GM18517 (cell line): Measurements from ENCODE around the gene CRYBA1.
"Not testable (repeated sequence)": the region's sequence is repeated elsewhere in the genome, so short reads cannot be mapped to it uniquely, and the experiment has no call there.

Source experiments
- ATAC-seq: cut with Tn5 transposase; IDR thresholded peaks from one replicate; pipeline ENCODE4 v1.9.1; 2021; ENCODE audit warnings: mild to moderate bottlenecking, moderate library complexity; ENCODE audit not compliant: unreplicated experiment

Gene CRYBA1

GRCh38 chr17:29237476-29238132 is 9.1 kb upstream of the CRYBA1 start:
- ATAC-seq = no peak

GRCh38 chr17:29238133-29238850 is 8.4 kb upstream of the CRYBA1 start:
- no peak for ATAC-seq

GRCh38 chr17:29240477-29240876 is 6.2 kb upstream of the CRYBA1 start:
- no peak for ATAC-seq

GRCh38 chr17:29240968-29241963 is 5.4 kb upstream of the CRYBA1 start:
- no peak for ATAC-seq

GRCh38 chr17:29242051-29242450 is 4.6 kb upstream of the CRYBA1 start:
- ATAC-seq = no peak

- ATAC-seq = no peak
Measured at GRCh38 chr17:29242790-29243189, 3.9 kb upstream of the CRYBA1 start.

GRCh38 chr17:29243792-29244191 is 2.9 kb upstream of the CRYBA1 start:
- no peak for ATAC-seq

- no peak for ATAC-seq
Measured at GRCh38 chr17:29245401-29245800, 1.3 kb upstream of the CRYBA1 start.

- no peak for ATAC-seq
Measured at GRCh38 chr17:29247219-29247618, 560 bp downstream of the CRYBA1 start.

- no peak for ATAC-seq
Measured at GRCh38 chr17:29248845-29249244, 2.2 kb downstream of the CRYBA1 start.

GRCh38 chr17:29250666-29251065 is 4.0 kb downstream of the CRYBA1 start:
- no peak for ATAC-seq

- no peak for ATAC-seq
Measured at GRCh38 chr17:29251184-29251583, 4.5 kb downstream of the CRYBA1 start.

GRCh38 chr17:29252101-29252791 is 5.6 kb downstream of the CRYBA1 start:
- no peak for ATAC-seq

GRCh38 chr17:29253037-29253436 is 6.4 kb downstream of the CRYBA1 start:
- no peak for ATAC-seq

GRCh38 chr17:29255926-29256522 is 9.4 kb downstream of the CRYBA1 start:
- no peak for ATAC-seq

GRCh38 chr17:29256735-29257466 is 10.2 kb downstream of the CRYBA1 start:
- ATAC-seq = no peak

GRCh38 chr17:29257756-29258155 is 11.1 kb downstream of the CRYBA1 start:
- no peak for ATAC-seq

GRCh38 chr17:29263916-29264315 is 17.3 kb downstream of the CRYBA1 start:
- no peak for ATAC-seq

GRCh38 chr17:29271980-29272379 is 25.3 kb downstream of the CRYBA1 start:
- ATAC-seq = not testable (repeated sequence)

GRCh38 chr17:29273924-29274323 is 27.3 kb downstream of the CRYBA1 start:
- no peak for ATAC-seq
